Esophagus squamous epithelium (tissue), 5 donors: Measurements from ENCODE around the gene FAM78A. TPM values are rescaled to one million over a fixed set of nuclear protein-coding genes. Genes with fewer than 3 reads are reported as not detected.

ENCODE experiments used
- DNase-seq: peaks from one replicate; lab custom pipeline; 2025; lab: John Stamatoyannopoulos, UW
- H3K27ac ChIP-seq, 4 donors: fragments of 200-600 bp; sonication (generic); one replicate each; pipeline ENCODE4 v1.5.1; 2016 to 2019; ENCODE audit warnings: mild to moderate bottlenecking in 1 of 4
- H3K27me3 ChIP-seq, 4 donors: fragments of 200-600 bp; sonication (generic); 1 replicate in 3 of 4; 2 replicates in 1 of 4; pipeline versions ENCODE4 v1.5.1 to v1.6.0; 2017 to 2021; ENCODE audit warnings: antibody characterized with exemption in 1 of 4
- H3K36me3 ChIP-seq, 3 donors: fragments of 200-600 bp; sonication (generic); one replicate each; pipeline ENCODE4 v1.5.1; 2016 to 2019
- H3K4me1 ChIP-seq, 3 donors: fragments of 200-600 bp; sonication (generic); one replicate each; pipeline ENCODE4 v1.5.1; 2017 to 2019
- H3K4me3 ChIP-seq, 4 donors: fragments of 200-600 bp; sonication (generic); 1 replicate in 3 of 4; 2 replicates in 1 of 4; pipeline ENCODE4 v1.5.1; 2016 to 2019; ENCODE audit warnings: mild to moderate bottlenecking in 2 of 4, moderate library complexity in 1 of 4
- H3K9me3 ChIP-seq, 3 donors: fragments of 200-600 bp; sonication (generic); one replicate each; pipeline ENCODE4 v1.5.1; 2016 to 2019
- CTCF ChIP-seq, 6 experiments: fragments of 450-650 bp in 4 of 6; fragments of 200-600 bp in 2 of 6; sonication (generic) in 2 of 6; IDR thresholded peaks; one replicate each; pipeline ENCODE4 v1.5.1; 2016 to 2019; ENCODE audit warnings: antibody characterized with exemption in 6 of 6, mild to moderate bottlenecking in 4 of 6, moderate library complexity in 4 of 6
- POLR2A ChIP-seq, 4 donors: fragments of 450-650 bp; IDR thresholded peaks; one replicate each; pipeline ENCODE4 v1.6.1; 2017; ENCODE audit warnings: antibody characterized with exemption in 4 of 4, mild to moderate bottlenecking in 4 of 4, moderate library complexity in 3 of 4
- WGBS, 2 donors: methylation state at CpG; one replicate each; pipeline ENCODE4 v1.1.5; 2018; 5-methylcytosine and 5-hydroxymethylcytosine counted together
- intact Hi-C: fragments of 100-400 bp; cut with DNase I; formaldehyde crosslinking; loops from one replicate; pipeline ENCODE4 v1.15.0; 2022
- total RNA-seq, 4 donors: library from RNA; depleted of rRNA; stranded (reverse); fragments of >200 nt; gene quantifications; one replicate each; pipeline ENCODE4 v1.1.0, GENCODE V29; 2016
- donor health status: DM: yes; HTN: yes; CAD: no.

The FAM78A gene
- total RNA-seq, 4 donors from 2014 or later: 0.61 to 2.9 (median 2.0) TPM

GRCh38 chr9:131227112-131227958, 49.0 kb downstream of the FAM78A start:
- Histone ChIP-seq H3K27ac (no peak overlapping the region), H3K36me3 (peaks cover 14 to 91% (median 20%) of the 10 kb centered on the region in 3 donors), H3K4me1 (peaks cover 0 to 8% (median 0%) of the 10 kb centered on the region in 3 donors), H3K4me3 (no peak overlapping the region), H3K27me3 (no peaks in the 10 kb centered on the region), H3K9me3 (no peaks in the 10 kb centered on the region)
- no peak for TF ChIP-seq CTCF (IDR thresholded peaks at IDR 0.05)
- TF ChIP-seq POLR2A (IDR thresholded peaks at IDR 0.05): no peak
- intact Hi-C loops: no loop called here
- WGBS, 2 donors: 53 to 55% methylated on average over 9 of the region's 9 CpGs
- no peak for DNase-seq

GRCh38 chr9:131226226-131226625, 50.1 kb downstream of the FAM78A start:
- TF ChIP-seq CTCF (IDR thresholded peaks at IDR 0.05) (no peak), POLR2A (IDR thresholded peaks at IDR 0.05) (no peak)
- intact Hi-C loops: no loop called here
- H3K4me3 ChIP-seq: no peak overlapping the region
- WGBS, 2 donors: 84 to 86% methylated on average over 3 of the region's 3 CpGs
- no peak for DNase-seq
- peaks cover 10 to 84% (median 16%) of the 10 kb centered on the region in 3 donors for H3K36me3 ChIP-seq
- H3K27me3 ChIP-seq: no peaks in the 10 kb centered on the region
- H3K9me3 ChIP-seq: no peaks in the 10 kb centered on the region
- peaks cover 0 to 8% (median 0%) of the 10 kb centered on the region in 3 donors for H3K4me1 ChIP-seq
- H3K27ac ChIP-seq: no peak overlapping the region

- Histone ChIP-seq H3K4me3 (no peak overlapping the region), H3K4me1 (peaks cover 0 to 7% (median 0%) of the 10 kb centered on the region in 3 donors), H3K27me3 (no peaks in the 10 kb centered on the region), H3K36me3 (peaks cover 3 to 84% (median 3%) of the 10 kb centered on the region in 3 donors), H3K27ac (no peak overlapping the region), H3K9me3 (no peaks in the 10 kb centered on the region)
- WGBS, 2 donors: 95 to 96% methylated on average over 6 of the region's 6 CpGs
- no peak for DNase-seq
- intact Hi-C loops: no loop called here
- TF ChIP-seq CTCF (IDR thresholded peaks at IDR 0.05) (no peak), POLR2A (IDR thresholded peaks at IDR 0.05) (no peak)
These were observed 53.9 kb downstream of the FAM78A start for GRCh38 chr9:131222460-131222859.

- H3K27me3 ChIP-seq: no peaks in the 10 kb centered on the region
- H3K4me3 ChIP-seq: no peak overlapping the region
- intact Hi-C loops: no loop called here
- 85 to 86% methylated on average over 2 of the region's 2 CpGs for WGBS, 2 donors
- TF ChIP-seq CTCF (IDR thresholded peaks at IDR 0.05) (no peak), POLR2A (IDR thresholded peaks at IDR 0.05) (no peak)
- no peak for DNase-seq
- H3K4me1 ChIP-seq: no peaks in the 10 kb centered on the region
- H3K36me3 ChIP-seq: peaks cover 3 to 86% (median 7%) of the 10 kb centered on the region in 3 donors
- H3K27ac ChIP-seq: no peak overlapping the region
- H3K9me3 ChIP-seq: no peaks in the 10 kb centered on the region
These were observed 55.8 kb downstream of the FAM78A start for GRCh38 chr9:131220485-131220884.

- Histone ChIP-seq H3K27ac (no peak overlapping the region), H3K9me3 (no peaks in the 10 kb centered on the region), H3K4me3 (no peak overlapping the region), H3K27me3 (no peaks in the 10 kb centered on the region), H3K4me1 (peaks cover 0 to 11% (median 0%) of the 10 kb centered on the region in 3 donors), H3K36me3 (peaks cover 3 to 82% (median 7%) of the 10 kb centered on the region in 3 donors)
- intact Hi-C loops: no loop called here
- 65 to 72% methylated on average over 3 to 5 of the region's 5 CpGs for WGBS, 2 donors
- no peak for DNase-seq
- no peak for TF ChIP-seq POLR2A (IDR thresholded peaks at IDR 0.05)
- TF ChIP-seq CTCF (IDR thresholded peaks at IDR 0.05): no peak
These were observed 57.9 kb downstream of the FAM78A start for GRCh38 chr9:131218370-131218769.
